NOMO-1 treated with DMSO at 0.1 percent for 48 hours (cell line): ENCODE data around the gene NEDD8.

Source experiments
- DNase-seq: peaks from one replicate; lab custom pipeline; 2025; ENCODE audit not compliant: unreplicated experiment; lab: John Stamatoyannopoulos, UW

The NEDD8 gene

DNA sequence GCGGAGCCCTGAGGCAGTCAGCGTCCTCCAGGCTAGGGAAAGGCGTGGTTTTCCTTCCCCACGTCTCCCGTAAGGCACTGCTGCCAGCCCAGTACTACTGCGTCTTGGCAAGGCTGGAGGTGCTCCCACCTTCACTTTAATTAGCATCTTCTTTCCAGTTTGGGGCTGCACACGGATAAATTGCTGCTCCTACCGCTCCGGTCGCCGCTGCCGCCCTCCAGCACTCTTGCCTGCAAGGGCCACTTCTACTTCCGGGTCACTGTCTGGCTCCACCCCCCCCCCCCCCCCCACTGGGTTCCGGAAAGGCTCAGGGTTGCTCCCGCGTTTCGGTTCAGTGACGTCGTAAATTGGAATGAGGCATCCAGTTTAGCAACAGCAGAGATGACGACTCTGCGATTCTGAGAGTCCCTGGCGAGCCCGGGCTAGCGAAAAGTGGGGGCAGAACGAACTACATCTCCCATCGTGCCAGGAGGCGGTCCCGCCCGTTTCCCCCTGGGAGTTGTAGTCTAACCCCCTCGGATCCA is at the start of gene NEDD8:
NEDD8 (minus strand) TSS at position 247 of the 524 bp plus-strand sequence; CDS start at position 147, 100 bp downstream.
- DNase-seq, result peak; percentile 98

DNA sequence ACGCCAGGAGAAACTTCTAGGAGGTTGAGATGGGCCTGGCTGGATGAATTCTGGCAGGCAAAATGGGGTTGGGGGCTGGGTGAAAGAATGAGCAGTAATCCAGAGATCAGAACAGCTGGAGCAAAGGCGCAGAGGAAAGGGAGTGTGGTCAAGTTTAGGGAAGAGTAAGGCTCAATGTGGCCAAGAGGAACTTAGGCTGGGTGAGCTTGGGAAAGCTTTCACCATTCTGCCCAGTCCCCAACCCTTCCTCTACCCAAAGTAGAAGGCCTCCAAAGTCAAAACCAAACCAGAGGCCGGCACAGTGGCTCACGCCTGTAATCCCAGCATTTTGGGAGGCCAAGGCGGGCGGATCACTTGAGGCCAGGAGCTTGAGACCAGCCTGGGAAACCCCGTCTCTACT is 49.5 kb upstream of the NEDD8 start:
- DNase-seq, result no peak

DNA sequence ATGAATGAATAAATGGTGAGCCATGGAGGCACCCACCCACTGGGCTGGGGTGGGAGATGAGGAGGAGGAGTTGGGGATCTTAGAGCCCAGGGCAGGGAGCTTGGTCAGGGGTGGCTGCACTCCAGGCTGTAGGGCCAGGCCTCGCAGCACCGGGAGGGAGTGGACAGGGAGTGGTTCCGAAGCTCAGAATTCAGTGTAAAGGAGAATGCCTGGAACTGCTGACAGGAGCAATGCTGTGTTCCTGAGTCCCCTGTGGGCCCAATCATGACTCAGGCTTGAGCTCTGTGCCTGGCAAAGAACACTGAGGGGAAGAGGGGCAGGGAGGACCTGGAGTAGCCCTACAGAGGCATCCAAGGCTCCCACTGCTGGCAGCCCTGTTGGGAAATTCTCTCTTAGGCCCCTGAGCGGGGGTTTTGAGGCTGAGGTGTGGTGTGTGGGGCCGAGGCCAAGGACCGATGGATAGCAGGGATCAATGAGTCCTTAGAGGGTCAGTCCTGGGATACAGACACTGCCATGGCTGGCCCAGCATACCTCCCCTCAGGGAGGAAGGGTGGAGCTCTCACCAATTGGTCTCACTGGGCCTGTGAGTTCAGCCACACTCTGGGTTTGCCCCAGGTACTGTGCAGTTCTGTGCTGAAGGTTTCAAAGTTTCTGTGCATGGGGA is 48.8 kb upstream of the NEDD8 start:
- no peak for DNase-seq

DNA sequence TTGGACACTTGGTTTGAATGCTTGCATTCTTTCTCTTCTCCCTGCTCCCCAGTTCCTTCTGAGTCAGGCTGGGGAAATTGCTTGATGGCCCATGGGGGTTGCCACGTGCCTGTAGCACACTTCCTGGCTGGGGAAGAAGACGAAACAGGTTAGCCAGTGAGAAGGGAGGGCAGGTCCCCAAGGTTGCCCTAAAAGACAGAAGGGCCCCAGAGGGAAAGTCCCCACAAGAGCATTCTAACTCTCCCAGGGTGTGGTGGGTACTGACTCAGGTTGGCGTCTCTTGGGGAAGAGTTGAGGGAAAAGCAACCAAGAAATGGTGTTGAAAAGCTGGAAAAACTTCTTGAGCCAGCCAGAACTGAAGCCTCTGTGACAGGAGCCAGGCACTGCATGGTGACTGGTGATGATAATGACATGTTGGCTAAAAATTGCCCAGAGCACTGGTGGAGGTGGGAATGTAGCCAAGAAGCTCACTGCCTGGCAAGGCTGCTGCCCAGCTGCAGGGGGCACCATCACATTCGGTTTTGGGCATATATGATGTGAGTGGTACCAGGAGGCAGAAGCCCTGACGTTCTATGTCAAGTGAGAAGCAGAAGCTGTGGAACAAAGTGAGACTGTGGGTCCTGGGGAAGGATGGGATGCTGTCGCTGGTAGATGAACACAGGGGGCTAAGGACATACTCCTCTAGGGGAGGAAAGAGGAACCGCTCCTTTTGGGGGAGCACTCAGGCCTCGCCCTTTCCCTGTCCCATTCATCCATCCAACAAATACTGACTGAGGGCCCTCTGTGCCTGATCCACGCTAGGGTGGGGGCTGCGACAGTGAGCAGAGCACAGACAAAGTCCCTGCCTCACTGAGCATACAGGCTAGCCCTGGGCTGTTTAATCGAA is 47.4 kb upstream of the NEDD8 start:
- DNase-seq, result peak; percentile 12

DNA sequence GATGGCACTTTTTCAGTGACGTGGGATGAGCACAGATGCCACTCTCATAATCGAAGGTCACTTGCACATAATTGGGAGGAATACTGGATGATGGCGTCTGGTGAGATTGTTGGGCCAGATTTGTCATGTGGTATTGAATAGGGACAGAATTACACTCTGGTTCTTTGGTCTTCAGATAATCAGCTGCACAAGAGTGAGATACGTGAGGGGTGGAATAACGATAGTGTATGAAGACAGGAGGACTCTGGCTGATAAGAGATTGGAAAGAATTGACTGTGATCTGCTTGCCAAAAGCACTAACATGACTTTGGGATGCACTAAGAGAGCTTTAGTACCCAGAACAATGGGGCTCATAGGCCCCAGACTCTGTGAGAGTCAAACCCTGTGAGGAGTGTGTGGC is 46.3 kb upstream of the NEDD8 start:
- DNase-seq, result no peak

DNA sequence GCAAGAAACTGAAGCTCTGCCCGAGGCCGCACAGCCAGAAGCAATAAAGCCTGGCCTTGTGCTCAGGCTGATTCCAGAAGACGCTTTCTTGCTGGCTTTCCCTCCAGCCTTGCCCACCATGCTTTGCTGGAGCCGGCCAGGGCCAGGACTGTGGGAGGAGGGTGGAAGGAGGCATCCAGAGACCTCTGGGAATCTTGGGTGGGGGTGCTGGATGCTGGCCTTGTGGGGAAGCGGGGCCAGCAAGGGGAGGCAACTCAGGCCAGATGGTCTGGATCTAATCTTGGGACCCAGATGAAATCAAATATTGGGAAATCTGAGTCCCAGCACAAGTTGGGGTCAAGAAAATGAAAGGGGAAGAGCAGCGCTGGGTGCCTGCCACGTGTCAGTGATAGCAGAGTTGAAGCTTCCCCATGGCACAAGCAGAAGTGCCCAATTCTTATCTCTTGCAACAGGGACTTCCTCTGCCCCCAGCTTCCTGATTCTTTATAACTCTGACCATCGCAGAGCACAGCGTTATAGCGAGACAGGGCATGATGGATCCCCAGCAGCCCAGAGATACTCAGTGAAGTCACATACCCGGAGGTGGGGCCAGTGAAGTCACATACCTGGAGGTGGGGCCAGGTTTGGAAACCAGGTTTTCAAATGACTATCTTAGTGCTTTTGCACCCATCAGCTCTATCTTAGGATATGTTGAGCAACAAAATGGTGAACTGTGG is 45.6 kb upstream of the NEDD8 start:
- peak; percentile 90 for DNase-seq

DNA sequence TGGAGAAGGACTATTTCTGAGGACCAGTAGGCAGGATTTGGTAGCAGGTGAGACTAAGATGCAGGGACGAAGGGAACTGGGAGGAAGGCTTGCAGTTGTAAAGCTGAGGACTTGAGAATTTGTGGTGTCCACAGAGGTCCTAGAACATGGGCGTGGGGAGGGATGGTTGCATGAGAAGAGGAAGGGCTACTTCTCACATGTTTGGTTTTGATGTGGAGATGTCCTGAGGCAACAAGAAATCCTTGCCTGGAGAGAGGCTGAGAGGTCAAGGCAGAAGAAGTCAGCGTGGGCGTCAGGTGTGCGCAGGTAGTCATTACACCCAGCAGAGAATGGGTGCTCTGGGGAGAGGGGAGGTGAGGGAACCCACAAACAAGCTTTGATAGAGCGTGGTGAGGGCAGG is 44.9 kb upstream of the NEDD8 start:
- no peak for DNase-seq

DNA sequence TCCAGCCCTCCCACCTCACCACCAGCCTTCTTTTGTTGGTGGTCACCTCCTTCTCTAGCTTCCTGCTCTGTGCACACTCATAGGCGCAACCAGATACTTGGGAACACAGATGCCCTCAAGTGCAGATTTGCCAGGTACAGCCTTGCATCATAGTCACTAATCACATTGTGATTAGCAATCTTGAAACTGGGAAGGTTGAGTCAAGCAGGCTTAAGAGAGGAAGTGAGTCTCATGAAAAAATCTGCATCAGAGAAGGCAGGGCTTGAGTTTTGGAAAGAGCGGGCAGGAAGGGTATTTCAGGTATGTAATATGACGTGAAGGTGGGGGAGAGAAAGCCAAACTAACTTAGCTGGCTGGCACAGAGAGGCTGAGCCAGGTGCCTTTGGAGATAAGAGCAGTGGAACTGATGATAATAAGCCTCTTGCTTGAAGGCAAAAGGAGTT is 42.0 kb upstream of the NEDD8 start:
- DNase-seq, result peak; percentile 88

DNA sequence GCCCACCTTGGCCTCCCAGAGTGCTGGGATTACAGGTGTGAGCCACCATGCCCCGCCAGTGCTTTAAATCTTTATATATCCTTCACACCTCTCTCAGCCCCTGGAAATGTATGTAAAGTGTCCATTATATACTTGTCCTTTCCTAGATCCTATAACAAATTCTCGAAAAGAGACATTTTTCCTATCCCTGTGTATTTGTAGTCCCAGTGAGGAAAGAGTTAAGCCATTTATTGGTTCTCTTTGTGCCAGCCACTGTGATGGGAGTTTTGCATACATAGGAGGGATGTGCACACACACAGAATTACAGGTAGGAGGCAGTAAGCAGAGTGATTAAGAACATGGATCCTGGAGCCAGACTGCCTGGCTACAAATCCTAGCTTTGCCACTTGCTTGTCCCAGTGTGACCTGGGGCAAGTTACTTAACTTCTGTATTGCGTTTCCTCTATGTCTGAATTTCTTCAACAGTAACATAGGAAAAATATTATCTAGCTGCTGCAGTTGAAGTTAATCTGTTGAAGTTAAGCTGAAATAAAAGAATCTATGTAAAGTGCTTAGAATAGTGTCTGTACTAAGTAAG is 41.3 kb upstream of the NEDD8 start:
- no peak for DNase-seq

DNA sequence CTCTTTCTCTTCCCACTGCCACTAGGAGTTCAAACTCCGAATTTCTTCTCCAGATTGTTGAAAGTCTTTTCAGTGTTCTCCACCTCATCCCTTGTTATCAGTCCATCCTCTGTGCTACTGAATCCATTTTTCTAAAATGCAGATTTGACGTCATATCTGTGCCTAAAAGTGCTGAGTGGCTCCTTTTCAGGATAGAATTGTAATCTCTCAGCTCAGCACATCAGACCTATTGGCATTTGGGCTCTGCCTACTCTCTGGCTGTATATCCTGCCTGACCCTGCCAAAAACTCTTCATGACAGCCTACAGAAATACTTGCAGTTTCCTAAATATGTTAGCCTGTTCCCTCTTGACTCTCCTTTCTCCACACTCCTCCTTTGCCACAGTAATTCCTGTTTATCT is 40.3 kb upstream of the NEDD8 start:
- no peak for DNase-seq

DNA sequence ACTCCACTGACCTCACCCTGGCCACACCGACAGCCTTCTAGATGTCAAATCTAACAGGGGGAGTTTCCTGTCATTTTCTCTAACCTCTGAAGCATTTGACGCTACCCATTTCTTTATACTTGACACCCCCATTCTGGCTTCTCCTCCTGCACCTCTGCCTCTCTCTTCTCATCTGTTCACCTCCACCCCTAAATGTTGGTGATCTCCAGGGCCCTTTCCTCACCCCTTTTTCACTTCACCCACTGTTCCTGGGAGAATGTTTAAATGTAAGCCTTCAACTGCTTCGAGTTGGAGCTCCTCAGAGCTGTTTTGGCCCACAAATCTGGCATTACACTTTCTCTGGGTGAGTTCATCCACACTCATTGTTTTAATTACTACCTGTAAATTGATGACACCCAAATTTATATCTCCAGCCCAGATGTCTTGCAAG is 39.7 kb upstream of the NEDD8 start:
- no peak for DNase-seq

DNA sequence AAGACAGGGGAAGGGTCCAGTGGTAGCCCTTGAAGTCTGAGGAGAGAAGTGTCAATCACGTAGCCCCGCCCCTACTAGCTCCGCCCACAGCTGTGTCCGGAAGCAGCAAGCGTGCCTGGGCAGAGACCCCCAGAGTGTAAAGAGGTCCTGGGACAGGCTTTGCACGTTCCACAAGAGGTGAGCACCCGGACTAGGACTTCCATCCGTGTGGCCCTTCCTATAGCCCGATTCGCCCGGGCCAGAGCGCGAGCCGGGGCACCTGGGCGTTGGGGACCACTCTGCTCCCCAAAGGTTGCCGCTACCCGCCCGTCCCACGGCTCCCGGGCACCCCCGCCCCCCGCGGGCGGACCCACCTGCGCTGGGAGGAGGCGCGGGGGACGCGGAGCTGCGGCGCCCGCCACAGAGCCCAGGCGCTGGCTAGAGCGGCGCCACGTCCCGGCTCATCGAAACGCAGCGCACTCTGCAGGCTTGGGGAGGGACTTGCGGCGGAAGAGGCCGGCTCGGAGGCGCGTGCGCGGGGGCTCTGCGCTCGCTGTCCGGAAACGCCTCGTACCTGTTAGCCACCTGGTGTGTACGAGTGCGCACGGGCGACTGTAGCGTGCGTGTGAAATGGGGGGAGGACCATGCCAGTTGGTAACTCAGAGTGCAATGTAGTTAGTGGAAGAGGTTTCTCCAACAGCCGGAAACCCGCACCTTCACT is 39.1 kb upstream of the NEDD8 start, which contains the start of gene RABGGTA:
RABGGTA (minus strand) TSS at position 464 of the 700 bp plus-strand sequence. CDS start 482 bp downstream, outside the sequence.
- peak; percentile 85 for DNase-seq

DNA sequence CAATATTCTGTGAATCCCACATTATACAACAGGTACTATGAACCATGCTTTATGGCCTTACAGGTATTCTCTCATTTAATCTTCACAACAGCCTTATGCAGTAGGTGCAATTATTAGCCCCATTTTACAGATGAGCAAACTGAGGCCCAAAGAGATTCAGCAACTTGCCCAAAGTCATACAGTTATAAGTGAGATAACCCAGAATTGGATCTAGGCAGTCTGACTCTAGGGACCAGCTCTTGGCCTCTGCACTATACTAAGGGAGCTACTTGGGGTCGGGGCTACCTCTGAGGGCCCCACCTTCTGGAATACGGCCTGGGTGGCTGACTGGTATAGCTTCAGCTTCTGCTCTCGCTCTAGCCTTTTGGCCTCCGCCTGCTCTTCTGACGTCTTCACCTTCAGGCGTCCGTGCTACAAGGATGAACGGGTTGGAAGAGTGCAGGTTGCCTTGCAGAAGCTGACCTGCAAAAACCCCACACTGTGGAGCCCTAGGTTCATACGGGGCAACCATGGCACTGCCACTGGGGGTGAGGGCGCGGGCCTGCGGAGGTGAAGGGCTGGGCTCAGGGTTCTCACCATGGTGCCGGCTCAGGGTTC is 38.5 kb upstream of the NEDD8 start:
- DNase-seq, result peak; percentile 33

DNA sequence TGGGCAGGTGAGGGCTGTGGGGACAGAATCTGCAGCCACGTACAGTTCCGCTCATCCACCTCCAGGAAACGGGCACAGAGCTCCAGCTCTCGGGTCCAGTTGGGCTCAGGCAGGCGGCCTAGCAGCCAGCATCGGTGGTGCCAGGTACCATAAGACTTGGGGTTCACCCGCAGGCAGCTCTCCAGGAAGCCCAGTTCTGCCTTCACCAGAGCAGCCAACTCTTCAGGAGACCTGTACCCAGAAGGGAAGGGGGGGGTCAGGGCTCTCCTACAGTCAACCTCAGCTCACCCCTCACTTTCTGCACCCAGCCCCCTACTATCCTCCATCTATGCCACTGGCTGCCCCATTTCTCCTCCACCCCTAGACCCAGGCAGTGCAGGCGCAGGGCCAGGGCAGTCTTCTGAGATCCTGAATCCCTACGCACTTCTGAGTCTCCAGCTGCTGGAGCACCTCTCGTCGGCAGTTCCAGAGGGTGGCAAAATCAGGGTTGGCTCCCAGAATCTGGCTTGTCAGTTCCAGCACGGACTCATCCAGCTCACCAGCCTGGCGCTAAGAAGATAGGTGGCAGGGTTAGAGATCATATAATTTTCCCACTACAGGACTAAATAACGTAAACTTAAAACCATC is 37.9 kb upstream of the NEDD8 start:
- DNase-seq, result no peak

DNA sequence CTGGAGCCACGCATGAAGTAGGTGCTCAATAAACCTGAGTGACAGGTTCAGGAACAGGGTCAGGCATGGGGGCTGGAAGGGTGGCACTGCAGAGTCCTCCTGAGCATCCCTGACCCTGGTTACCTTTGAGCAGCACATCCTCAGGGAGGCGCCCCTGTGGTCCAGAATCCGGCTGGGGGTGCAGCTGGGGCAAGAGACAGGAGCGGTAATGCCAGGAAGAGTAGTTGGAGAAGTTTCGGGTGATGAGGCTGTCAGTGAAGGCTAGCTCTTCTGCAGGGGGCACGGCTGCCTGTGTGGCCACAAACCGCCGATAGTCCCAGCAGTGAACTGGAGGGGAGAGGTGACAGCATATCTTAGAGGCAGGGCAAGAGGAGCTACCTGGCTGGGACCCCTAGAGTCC is 37.2 kb upstream of the NEDD8 start:
- no peak for DNase-seq

DNA sequence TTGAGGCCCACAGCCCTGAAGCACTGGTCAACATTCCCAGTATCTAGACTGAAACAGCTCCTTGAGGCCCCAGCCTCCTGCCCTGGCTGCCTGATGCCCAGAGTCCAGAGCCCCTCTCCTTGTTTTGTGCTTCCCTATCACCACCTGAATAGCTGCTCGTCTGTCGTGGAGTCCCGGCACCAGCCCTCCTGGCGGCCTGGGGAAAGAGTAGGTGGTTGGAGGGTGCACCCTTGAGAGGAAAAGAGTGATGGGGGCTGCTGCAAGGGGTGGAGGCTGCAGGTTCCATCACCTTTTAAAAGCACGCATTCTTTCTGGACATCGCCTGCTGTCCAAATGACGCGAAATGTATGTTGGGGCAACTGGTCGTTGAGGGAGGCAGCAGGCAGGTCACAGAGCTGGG is 36.1 kb upstream of the NEDD8 start:
- DNase-seq, result no peak

DNA sequence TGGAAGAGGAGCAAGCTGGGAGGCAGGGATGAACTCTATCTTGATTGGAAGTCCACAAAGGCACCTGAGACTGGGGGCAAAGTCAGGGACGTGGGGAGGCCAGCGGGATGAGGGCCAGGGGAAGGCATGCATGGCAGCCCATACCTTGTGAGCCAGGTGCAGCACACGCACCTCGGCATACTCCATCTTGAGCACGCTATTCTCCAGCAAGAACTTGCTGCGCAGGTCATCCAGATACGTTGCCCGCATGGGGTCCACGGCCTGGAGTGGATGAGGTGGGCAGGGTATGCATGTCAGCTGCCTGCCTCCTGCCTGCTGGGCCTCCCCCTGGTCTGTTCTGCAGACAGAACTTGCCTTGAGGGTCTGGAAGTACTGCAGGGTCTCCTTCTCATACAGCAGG is 35.3 kb upstream of the NEDD8 start:
- no peak for DNase-seq

DNA sequence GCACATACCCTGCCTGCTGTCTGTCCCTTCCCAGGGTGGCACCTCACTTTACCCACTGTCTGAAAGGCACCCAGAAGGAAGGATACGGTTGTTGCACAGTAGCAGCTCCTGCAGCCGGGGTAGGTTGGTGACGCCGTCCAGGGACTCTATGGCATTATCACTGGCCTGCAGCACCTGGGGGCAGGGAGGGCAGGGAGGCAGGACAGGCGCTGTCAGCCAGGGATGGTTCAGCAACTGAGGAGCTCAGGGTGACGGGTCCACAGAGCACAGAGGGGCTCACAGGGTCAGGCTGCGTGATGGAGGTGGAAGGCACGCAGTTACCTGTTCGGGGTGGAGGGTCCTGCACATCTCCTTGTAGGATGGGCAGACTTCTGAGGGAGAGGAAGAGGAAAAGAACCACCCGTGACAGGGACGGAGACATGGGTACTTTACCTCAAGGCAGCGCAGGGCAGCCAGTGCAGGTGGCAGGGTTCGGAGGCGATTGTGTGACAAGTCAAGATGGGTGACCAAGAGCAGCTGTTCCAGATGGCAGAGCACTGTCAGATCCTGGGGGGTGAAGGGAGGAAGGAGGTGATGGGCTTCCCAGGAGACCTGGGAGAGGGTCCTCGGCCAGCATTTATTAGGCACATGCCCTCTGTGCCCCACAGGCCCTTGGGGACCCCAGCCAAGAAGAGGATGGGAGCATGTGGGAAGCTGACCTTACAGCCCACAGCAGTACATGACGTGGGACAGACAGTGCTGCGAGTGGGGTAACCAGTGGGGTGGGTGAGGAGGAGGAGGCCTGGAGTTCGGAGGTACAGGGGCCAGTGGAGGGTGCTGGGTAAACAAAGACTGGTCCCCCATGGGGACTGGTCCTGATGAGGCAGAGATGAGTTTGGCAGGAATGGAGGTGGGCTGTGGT is 34.4 kb upstream of the NEDD8 start:
- no peak for DNase-seq
